ENCODE measurements around the gene NRP2.

NRP2 gene

DNA sequence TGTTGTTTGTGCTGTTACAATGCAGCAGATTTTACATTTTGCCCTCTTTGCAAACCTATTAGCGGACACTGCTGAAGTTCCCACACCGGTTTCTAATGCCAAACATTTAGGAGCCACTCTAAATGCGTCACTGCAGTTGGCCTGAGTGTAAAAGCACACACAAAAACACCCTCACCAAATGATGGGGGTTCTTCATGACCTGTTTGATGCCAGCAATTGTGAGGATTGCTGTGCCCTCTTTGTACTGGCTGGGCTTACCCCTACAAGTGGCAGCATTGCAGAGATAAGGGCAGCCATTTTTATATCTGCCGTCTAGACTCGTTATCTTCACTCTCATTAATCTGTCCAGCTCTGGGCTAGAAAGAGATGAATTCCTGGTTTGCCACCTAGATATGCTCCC is 85.3 kb downstream of the NRP2 start:
- H3K9me3 Mint-ChIP-seq = no peaks in the 10 kb centered on the region
- peaks cover 15% of the 10 kb centered on the region for H3K4me1 Mint-ChIP-seq (ENCODE audit: low read depth)
- no peak overlapping the region for H3K4me3 Mint-ChIP-seq
- H3K27me3 Mint-ChIP-seq = peaks cover 56% of the 10 kb centered on the region
- no peaks in the 10 kb centered on the region for H3K36me3 Mint-ChIP-seq (ENCODE audit: low read depth)
- no peak overlapping the region for H3K27ac Mint-ChIP-seq

DNA sequence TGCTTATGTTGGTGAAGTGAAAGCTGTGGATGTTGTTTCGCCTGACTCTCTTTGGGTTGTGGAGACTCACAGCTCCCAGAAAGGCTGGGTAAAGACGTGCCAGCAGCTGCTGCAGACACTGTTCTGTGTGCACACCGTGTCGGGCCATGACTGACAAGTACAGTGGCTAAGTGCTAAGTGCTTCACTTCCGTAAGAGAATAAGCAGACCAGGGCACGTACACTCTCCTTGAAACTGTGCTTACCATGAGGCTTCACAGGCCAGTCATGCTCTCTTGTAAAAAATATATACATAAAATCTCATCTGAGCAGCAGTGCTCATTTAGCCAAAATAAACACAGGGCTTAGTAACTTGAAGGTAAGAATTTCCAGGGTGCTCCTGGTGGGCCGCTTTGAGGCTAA is 86.0 kb downstream of the NRP2 start:
- Mint-ChIP-seq H3K36me3 (ENCODE audit: low read depth) (no peaks in the 10 kb centered on the region), H3K27ac (no peak overlapping the region), H3K4me3 (no peak overlapping the region), H3K27me3 (peaks cover 54% of the 10 kb centered on the region), H3K9me3 (no peaks in the 10 kb centered on the region), H3K4me1 (ENCODE audit: low read depth) (peaks cover 15% of the 10 kb centered on the region)

DNA sequence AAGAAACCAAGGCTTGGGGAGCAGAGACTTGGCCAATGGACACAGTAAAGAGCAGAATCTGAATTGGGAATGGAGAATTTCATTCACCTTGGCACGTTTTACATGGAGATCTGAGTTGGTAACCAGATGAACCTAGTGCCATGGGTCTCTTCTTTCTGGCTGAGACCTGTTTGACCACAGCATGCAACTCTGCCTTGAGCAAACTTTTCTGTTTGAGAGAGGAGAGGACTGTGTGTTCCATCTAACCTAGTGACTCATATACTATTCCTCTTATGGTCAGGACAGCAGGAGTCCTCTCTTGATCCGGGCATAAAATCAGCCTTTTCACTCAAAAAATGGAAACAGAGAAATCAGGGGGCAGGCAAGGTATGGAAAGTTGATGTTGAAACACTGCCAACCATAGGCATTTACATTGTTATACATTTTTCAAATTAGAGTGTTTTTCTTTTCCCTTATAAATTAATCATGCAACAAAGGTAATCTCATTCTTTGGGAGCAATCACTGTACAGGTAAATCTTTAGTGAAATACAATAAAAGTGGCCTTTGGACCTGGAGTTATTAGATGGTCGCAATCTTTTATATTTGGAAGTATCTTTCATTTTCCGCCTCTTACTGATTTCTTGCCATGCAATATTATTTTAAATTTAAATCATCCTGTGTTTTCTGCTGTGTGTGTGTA is 86.7 kb downstream of the NRP2 start:
- H3K27me3 Mint-ChIP-seq = peaks cover 53% of the 10 kb centered on the region
- H3K27ac Mint-ChIP-seq = no peak overlapping the region
- H3K9me3 Mint-ChIP-seq = no peaks in the 10 kb centered on the region
- H3K4me1 Mint-ChIP-seq (ENCODE audit: low read depth) = peaks cover 13% of the 10 kb centered on the region
- H3K36me3 Mint-ChIP-seq (ENCODE audit: low read depth) = no peaks in the 10 kb centered on the region
- H3K4me3 Mint-ChIP-seq = no peak overlapping the region

DNA sequence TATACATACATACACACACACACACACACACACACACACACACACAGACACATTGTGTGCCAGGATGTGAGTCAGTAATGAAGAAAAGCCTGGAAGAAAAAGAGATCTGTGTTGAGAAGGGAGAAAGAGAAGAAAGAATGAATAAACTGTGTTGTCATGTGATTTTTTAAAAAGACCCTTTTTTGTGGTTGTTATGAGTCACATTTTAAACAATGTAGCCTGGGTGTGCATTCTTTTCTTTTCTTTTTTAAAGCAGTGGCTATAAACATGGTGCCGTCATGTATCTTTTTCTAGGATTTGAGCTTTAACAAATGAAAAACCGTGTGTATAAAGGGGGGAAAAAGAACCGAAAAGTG is 87.2 kb downstream of the NRP2 start:
- H3K36me3 Mint-ChIP-seq (ENCODE audit: low read depth) = no peaks in the 10 kb centered on the region
- no peak overlapping the region for H3K27ac Mint-ChIP-seq
- H3K4me1 Mint-ChIP-seq (ENCODE audit: low read depth) = peaks cover 10% of the 10 kb centered on the region
- no peak overlapping the region for H3K4me3 Mint-ChIP-seq
- no peaks in the 10 kb centered on the region for H3K9me3 Mint-ChIP-seq
- H3K27me3 Mint-ChIP-seq = peaks cover 54% of the 10 kb centered on the region

DNA sequence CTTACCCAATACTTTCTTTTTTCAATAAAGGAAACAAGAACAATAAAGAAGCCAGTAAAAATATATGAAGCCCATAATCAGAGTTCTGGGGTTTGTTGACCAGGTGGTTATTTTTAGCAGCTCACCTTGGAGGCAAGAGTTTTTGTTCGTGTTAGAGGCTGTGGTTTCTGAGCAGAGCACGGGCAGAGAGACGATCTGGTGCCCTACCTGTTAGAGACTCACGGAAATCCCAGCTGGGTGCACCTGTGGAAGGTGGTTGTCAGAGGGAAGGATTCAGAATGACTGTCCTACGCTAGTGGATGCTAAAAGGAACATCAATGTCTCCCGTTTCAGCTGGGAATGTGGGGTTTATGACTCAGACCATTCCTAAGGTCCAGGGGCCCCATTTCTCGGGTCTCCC is 87.6 kb downstream of the NRP2 start:
- Mint-ChIP-seq H3K9me3 (no peaks in the 10 kb centered on the region), H3K4me3 (no peak overlapping the region), H3K27me3 (peaks cover 57% of the 10 kb centered on the region), H3K4me1 (ENCODE audit: low read depth) (peaks cover 10% of the 10 kb centered on the region), H3K27ac (no peak overlapping the region), H3K36me3 (ENCODE audit: low read depth) (no peaks in the 10 kb centered on the region)

DNA sequence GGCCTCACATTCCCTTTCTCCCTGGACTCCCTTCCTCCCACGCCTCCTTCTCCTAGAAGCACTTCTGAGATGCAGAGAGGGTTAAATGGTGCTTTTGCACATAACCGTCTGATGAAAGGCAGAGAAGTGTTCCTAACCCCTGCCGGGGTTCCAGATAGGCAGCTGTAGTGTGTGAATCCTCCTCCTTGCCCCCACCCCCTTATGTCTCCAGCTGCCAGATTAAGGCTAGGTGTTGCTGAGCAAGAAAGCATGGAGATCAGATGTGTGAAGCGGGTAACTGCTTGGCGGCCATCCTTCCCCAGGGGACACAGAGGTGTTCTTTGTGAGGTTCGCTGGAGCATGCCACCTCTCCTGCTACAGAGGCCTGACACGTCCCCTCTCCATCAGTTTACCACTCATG is 88.3 kb downstream of the NRP2 start:
- no peak overlapping the region for H3K27ac Mint-ChIP-seq
- H3K4me1 Mint-ChIP-seq (ENCODE audit: low read depth) = peaks cover 10% of the 10 kb centered on the region
- peaks cover 54% of the 10 kb centered on the region for H3K27me3 Mint-ChIP-seq
- no peaks in the 10 kb centered on the region for H3K9me3 Mint-ChIP-seq
- no peaks in the 10 kb centered on the region for H3K36me3 Mint-ChIP-seq (ENCODE audit: low read depth)
- H3K4me3 Mint-ChIP-seq = no peak overlapping the region

DNA sequence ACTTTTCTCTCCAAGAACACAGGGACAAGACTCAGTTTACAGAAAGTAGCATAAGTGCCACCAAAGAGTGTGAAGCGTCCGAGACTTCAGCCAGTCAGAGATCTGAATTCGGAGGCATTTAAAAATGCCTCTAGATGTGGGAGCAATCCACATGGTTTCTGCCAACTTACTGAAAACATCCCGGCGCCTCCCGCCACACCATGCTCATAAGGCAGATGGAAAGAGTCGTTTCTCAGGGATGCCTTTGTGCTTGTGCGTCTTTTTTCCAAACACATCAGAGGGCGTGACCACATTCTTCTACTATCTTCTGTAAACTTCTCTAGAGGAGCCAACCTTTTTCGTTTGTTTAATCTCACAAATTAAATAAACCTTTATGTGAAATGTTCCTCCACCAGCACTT is 88.7 kb downstream of the NRP2 start:
- Mint-ChIP-seq H3K36me3 (ENCODE audit: low read depth) (no peaks in the 10 kb centered on the region), H3K27me3 (peaks cover 54% of the 10 kb centered on the region), H3K4me3 (no peak overlapping the region), H3K4me1 (ENCODE audit: low read depth) (peaks cover 10% of the 10 kb centered on the region), H3K9me3 (no peaks in the 10 kb centered on the region), H3K27ac (no peak overlapping the region)

DNA sequence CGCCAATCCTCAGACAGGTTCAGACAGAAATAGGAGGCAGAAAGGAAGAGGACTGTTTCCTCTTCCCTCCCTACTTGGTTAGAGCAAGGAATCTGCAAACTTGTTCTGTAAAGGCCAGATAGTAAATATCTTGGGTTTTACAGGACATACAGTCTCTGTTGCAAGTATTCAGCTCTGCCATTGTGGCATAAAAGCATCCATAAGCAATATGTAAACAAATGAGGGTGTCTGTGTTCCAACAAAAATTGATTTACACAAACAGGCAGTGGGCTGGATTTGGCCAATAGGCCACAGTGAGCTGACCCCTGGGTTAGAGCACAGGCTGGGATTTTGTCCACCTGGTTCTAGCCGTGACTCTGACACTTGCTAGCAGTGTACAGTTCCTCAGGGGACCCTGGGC is 89.4 kb downstream of the NRP2 start:
- peaks cover 10% of the 10 kb centered on the region for H3K4me1 Mint-ChIP-seq (ENCODE audit: low read depth)
- H3K27ac Mint-ChIP-seq = no peak overlapping the region
- no peaks in the 10 kb centered on the region for H3K9me3 Mint-ChIP-seq
- no peaks in the 10 kb centered on the region for H3K36me3 Mint-ChIP-seq (ENCODE audit: low read depth)
- peaks cover 55% of the 10 kb centered on the region for H3K27me3 Mint-ChIP-seq
- H3K4me3 Mint-ChIP-seq = no peak overlapping the region

DNA sequence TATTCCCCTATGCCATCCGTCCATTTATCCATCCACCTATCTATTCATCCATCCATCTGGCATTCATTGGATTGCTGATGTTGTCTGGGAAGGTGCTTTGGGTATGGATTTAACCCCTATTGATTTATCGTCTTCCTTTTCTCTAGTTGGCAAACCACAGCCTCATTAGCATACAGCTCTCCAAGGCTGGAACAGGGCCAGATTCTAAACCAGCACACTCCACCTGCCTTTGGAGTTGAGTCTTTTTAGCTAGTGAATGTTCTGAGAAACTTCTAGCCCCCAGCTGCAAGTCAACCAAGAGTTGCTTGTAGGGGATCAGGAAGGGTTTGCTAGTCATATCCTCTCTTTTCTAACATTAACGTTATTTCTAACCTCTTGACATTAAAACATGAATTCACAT is 90.7 kb downstream of the NRP2 start:
- Mint-ChIP-seq H3K4me1 (ENCODE audit: low read depth) (peaks cover 7% of the 10 kb centered on the region), H3K27me3 (peaks cover 47% of the 10 kb centered on the region), H3K9me3 (no peaks in the 10 kb centered on the region), H3K36me3 (ENCODE audit: low read depth) (no peaks in the 10 kb centered on the region), H3K27ac (no peak overlapping the region), H3K4me3 (no peak overlapping the region)

DNA sequence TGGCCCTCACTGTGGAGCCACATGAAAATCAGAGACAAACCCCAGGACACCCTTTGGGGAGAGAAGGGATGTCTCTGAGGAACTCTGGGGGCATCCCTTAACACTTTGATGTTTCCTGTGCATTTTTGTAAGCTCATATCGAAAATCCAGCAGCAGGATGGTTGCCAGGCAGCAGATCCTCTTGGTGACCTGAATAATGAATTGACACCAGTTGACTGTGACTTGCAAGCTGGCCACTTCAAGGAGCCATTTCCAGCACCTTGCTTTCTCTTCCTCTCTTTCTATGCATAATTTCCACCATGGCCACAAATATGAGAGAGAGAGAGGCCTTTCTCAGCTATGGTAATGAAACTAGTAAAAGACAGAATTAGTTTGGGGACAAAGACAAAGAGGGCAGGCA is 91.7 kb downstream of the NRP2 start:
- H3K9me3 Mint-ChIP-seq = no peaks in the 10 kb centered on the region
- no peaks in the 10 kb centered on the region for H3K36me3 Mint-ChIP-seq (ENCODE audit: low read depth)
- H3K4me1 Mint-ChIP-seq (ENCODE audit: low read depth) = peaks cover 7% of the 10 kb centered on the region
- H3K4me3 Mint-ChIP-seq = no peak overlapping the region
- no peak overlapping the region for H3K27ac Mint-ChIP-seq
- peaks cover 47% of the 10 kb centered on the region for H3K27me3 Mint-ChIP-seq

DNA sequence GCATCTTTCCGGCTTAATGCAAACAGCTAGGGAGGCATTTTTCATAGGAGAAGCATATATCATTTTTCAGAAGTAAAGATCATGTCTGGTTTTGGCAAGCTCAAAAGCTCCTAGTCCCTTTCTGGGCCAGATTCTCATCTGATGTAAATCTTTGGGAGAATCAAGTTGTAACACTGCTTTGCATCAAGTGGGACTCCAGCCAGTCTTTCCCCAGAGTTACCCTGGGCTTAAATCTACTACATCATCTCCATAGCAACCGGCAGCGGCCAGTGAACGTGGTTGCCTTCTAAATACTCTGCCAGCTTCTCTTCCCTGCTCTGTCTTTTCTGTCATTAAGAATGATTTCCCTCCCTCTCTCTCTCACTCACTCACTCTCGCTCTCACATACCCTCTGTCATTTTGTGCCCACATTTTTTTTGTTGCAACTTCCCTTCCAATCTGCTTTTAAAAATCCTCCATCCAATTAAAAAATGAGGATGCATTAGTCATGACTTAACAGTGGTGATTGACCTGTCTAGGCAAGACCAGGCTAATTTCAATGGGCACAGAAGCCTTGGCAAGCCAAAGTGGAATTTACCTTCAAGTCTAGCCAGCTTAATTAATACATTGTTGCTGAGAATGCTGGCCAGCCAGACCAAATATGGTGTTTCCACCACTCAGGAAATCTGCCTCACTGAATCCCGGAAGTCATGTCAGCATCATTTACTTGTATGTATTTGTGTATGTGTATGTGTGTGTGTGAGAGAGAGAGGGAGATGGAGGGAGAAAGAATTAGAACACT is 93.0 kb downstream of the NRP2 start:
- Mint-ChIP-seq H3K27ac (no peak overlapping the region), H3K36me3 (ENCODE audit: low read depth) (no peaks in the 10 kb centered on the region), H3K4me1 (ENCODE audit: low read depth) (no peaks in the 10 kb centered on the region), H3K27me3 (peaks cover 47% of the 10 kb centered on the region), H3K4me3 (no peak overlapping the region), H3K9me3 (no peaks in the 10 kb centered on the region)

DNA sequence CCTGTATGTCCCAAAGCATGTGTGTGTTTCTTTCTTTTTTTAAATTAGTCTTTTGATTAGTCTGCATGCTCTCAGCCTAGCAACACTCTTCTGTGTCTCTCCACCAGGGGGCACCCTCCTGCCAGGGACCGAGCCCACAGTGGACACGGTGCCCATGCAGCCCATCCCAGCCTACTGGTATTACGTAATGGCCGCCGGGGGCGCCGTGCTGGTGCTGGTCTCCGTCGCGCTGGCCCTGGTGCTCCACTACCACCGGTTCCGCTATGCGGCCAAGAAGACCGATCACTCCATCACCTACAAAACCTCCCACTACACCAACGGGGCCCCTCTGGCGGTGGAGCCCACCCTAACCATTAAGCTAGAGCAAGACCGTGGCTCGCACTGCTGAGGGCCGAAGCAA is 93.8 kb downstream of the NRP2 start:
- no peaks in the 10 kb centered on the region for H3K36me3 Mint-ChIP-seq (ENCODE audit: low read depth)
- H3K27me3 Mint-ChIP-seq = peaks cover 39% of the 10 kb centered on the region
- H3K9me3 Mint-ChIP-seq = no peaks in the 10 kb centered on the region
- H3K27ac Mint-ChIP-seq = no peak overlapping the region
- H3K4me1 Mint-ChIP-seq (ENCODE audit: low read depth) = peaks cover 8% of the 10 kb centered on the region
- H3K4me3 Mint-ChIP-seq = no peak overlapping the region

DNA sequence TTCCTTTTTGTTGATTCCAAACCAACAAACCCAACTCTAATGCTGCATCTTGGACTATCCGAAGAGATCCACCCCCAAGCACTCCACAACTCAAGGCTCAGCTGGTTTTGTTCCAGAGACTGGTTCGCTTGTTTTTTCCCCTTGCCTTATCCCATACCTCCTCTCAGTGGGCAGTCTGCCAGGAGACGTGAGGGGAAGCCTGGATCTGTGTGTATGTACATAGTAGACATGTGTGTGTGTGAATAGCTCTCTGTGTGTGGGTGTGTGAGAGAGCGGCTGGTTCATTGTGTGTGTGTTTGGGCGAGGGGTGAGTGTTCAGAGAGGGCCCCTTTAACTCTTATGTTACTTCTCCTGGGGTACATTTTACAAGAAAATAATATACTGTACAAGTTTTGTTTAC is 94.4 kb downstream of the NRP2 start:
- peaks cover 12% of the 10 kb centered on the region for H3K4me1 Mint-ChIP-seq (ENCODE audit: low read depth)
- H3K27ac Mint-ChIP-seq = no peak overlapping the region
- no peaks in the 10 kb centered on the region for H3K9me3 Mint-ChIP-seq
- no peaks in the 10 kb centered on the region for H3K36me3 Mint-ChIP-seq (ENCODE audit: low read depth)
- peaks cover 37% of the 10 kb centered on the region for H3K27me3 Mint-ChIP-seq
- no peak overlapping the region for H3K4me3 Mint-ChIP-seq

DNA sequence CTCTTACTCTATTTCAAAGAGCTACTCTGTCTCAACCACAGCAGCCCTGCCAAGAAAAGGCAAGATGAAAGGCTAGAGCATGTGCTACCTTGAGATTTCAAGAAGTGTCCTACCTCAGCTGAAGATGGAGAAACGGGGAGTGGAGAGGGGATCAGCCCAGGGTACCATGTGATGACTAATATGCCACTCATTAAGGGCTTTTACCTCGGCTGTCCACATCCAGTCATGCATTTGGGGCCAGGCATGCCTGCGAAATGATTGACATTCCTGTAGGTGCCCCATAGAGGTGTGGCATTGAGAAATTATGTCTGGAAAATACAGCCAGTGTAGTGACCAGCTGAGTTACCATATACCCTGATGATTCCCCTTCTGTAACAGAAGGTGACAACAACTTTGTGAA is 96.1 kb downstream of the NRP2 start:
- no peak overlapping the region for H3K4me3 Mint-ChIP-seq
- peaks cover 29% of the 10 kb centered on the region for H3K27me3 Mint-ChIP-seq
- no peak overlapping the region for H3K27ac Mint-ChIP-seq
- no peaks in the 10 kb centered on the region for H3K9me3 Mint-ChIP-seq
- peaks cover 12% of the 10 kb centered on the region for H3K4me1 Mint-ChIP-seq (ENCODE audit: low read depth)
- no peaks in the 10 kb centered on the region for H3K36me3 Mint-ChIP-seq (ENCODE audit: low read depth)

DNA sequence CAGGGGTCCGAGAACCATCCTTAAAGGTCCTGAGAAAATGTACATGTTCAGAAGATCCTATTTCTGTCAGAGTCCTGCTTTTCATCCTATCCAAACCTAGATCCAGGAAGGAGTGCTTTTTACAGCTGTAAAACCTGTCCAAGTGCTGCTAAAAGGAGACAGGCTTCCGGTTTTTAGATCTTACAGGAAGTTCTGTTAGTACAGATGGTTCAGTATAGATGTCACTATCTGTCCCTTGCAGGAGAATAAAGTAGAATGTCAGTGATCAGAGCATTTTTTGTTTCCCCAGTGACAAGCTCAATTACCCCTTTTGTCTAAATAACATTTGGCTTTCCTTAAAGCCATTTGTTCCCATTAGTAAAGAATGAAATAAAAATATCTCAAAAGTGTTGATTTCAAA is 98.3 kb downstream of the NRP2 start:
- Mint-ChIP-seq H3K27me3 (peaks cover 12% of the 10 kb centered on the region), H3K27ac (no peak overlapping the region), H3K9me3 (no peaks in the 10 kb centered on the region), H3K4me3 (no peak overlapping the region), H3K4me1 (ENCODE audit: low read depth) (peaks cover 12% of the 10 kb centered on the region), H3K36me3 (ENCODE audit: low read depth) (no peaks in the 10 kb centered on the region)

Data from stimulated activated naive CD8-positive, alpha-beta T cell treated with anti-CD3 and anti-CD28 coated beads, Interleukin-15, Interleukin-2, amounts not matched to agents 100 ng/mL and 50 ng/mL, for 24 hours (primary cell).